ENCODE data around the gene ITPR2.
"Not testable (repeated sequence)": the region's sequence is repeated elsewhere in the genome, so short reads cannot be mapped to it uniquely, and the experiment has no call there.

The ITPR2 gene

GRCh38 chr12:26523708-26524150 lies 309.3 kb downstream of the ITPR2 start:
- no peak for DNase-seq (ENCODE audit: low read depth, low spot score)
- H3K4me3 ChIP-seq (ENCODE audit: low read length), result no peak overlapping the region

- H3K4me3 ChIP-seq (ENCODE audit: low read length), result no peak overlapping the region
- DNase-seq (ENCODE audit: low read depth, low spot score), result no peak
These were observed 312.1 kb downstream of the ITPR2 start for GRCh38 chr12:26520869-26521268.

- no peak overlapping the region for H3K4me3 ChIP-seq (ENCODE audit: low read length)
These were observed 312.9 kb downstream of the ITPR2 start for GRCh38 chr12:26520109-26520508.

GRCh38 chr12:26519462-26519861 lies 313.5 kb downstream of the ITPR2 start:
- H3K4me3 ChIP-seq (ENCODE audit: low read length), result no peak overlapping the region
- no peak for DNase-seq (ENCODE audit: low read depth, low spot score)

More at GRCh38 chr12:26520109-26520508, 312.9 kb downstream of the ITPR2 start:
- no peak for DNase-seq (ENCODE audit: low read depth, low spot score)

GRCh38 chr12:26517320-26517719 lies 315.7 kb downstream of the ITPR2 start:
- H3K4me3 ChIP-seq (ENCODE audit: low read length); DNase-seq (ENCODE audit: low read depth, low spot score): not testable (repeated sequence)

- no peak for DNase-seq (ENCODE audit: low read depth, low spot score)
- H3K4me3 ChIP-seq (ENCODE audit: low read length), result no peak overlapping the region
These were observed 318.6 kb downstream of the ITPR2 start for GRCh38 chr12:26514364-26514763.

- DNase-seq (ENCODE audit: low read depth, low spot score), result no peak
- H3K4me3 ChIP-seq (ENCODE audit: low read length), result no peak overlapping the region
These were observed 319.5 kb downstream of the ITPR2 start for GRCh38 chr12:26513363-26514043.

- no peak overlapping the region for H3K4me3 ChIP-seq (ENCODE audit: low read length)
- no peak for DNase-seq (ENCODE audit: low read depth, low spot score)
These were observed 320.8 kb downstream of the ITPR2 start for GRCh38 chr12:26512213-26512612.

- no peak for DNase-seq (ENCODE audit: low read depth, low spot score)
- no peak overlapping the region for H3K4me3 ChIP-seq (ENCODE audit: low read length)
These were observed 322.7 kb downstream of the ITPR2 start for GRCh38 chr12:26510354-26510674.

GRCh38 chr12:26507613-26508012 lies 325.4 kb downstream of the ITPR2 start:
- no peak for DNase-seq (ENCODE audit: low read depth, low spot score)
- no peak overlapping the region for H3K4me3 ChIP-seq (ENCODE audit: low read length)

GRCh38 chr12:26499979-26500640 lies 332.9 kb downstream of the ITPR2 start:
- DNase-seq (ENCODE audit: low read depth, low spot score), result no peak
- H3K4me3 ChIP-seq (ENCODE audit: low read length), result no peak overlapping the region

GRCh38 chr12:26496170-26496569 lies 336.8 kb downstream of the ITPR2 start:
- no peak for DNase-seq (ENCODE audit: low read depth, low spot score)
- H3K4me3 ChIP-seq (ENCODE audit: low read length), result no peak overlapping the region

- no peak for DNase-seq (ENCODE audit: low read depth, low spot score)
These were observed 339.3 kb downstream of the ITPR2 start for GRCh38 chr12:26493656-26494055.

GRCh38 chr12:26492406-26492805 lies 340.6 kb downstream of the ITPR2 start:
- no peak overlapping the region for H3K4me3 ChIP-seq (ENCODE audit: low read length)
- no peak for DNase-seq (ENCODE audit: low read depth, low spot score)

More at GRCh38 chr12:26493656-26494055, 339.3 kb downstream of the ITPR2 start:
- H3K4me3 ChIP-seq (ENCODE audit: low read length), result no peak overlapping the region

GRCh38 chr12:26489908-26490307 lies 343.1 kb downstream of the ITPR2 start:
- DNase-seq (ENCODE audit: low read depth, low spot score), result no peak
- H3K4me3 ChIP-seq (ENCODE audit: low read length), result no peak overlapping the region

GRCh38 chr12:26488351-26488750 lies 344.6 kb downstream of the ITPR2 start:
- H3K4me3 ChIP-seq (ENCODE audit: low read length), result no peak overlapping the region
- peak; percentile 7 for DNase-seq (ENCODE audit: low read depth, low spot score)

- no peak for DNase-seq (ENCODE audit: low read depth, low spot score)
- H3K4me3 ChIP-seq (ENCODE audit: low read length), result no peak overlapping the region
These were observed 359.7 kb downstream of the ITPR2 start for GRCh38 chr12:26473291-26473690.

- no peak overlapping the region for H3K4me3 ChIP-seq (ENCODE audit: low read length)
- DNase-seq (ENCODE audit: low read depth, low spot score), result no peak
These were observed 361.4 kb downstream of the ITPR2 start for GRCh38 chr12:26471560-26471959.

- no peak for DNase-seq (ENCODE audit: low read depth, low spot score)
- no peak overlapping the region for H3K4me3 ChIP-seq (ENCODE audit: low read length)
These were observed 363.4 kb downstream of the ITPR2 start for GRCh38 chr12:26469421-26470180.

GRCh38 chr12:26467351-26467750 lies 365.6 kb downstream of the ITPR2 start:
- no peak for DNase-seq (ENCODE audit: low read depth, low spot score)
- no peak overlapping the region for H3K4me3 ChIP-seq (ENCODE audit: low read length)

Data from Jurkat, Clone E6-1 (cell line).